Osteocyte (in vitro differentiated cells): ENCODE measurements around the gene ITLN2. TPM values are rescaled to one million over a fixed set of nuclear protein-coding genes. Genes with fewer than 3 reads are reported as not detected.

ENCODE experiments used
- DNase-seq: peaks from one replicate; pipeline ENCODE4 v3.0.0; 2021; ENCODE audit warnings: mixed read lengths; ENCODE audit not compliant: unreplicated experiment; ENCODE audit errors: extremely low spot score
- H3K27ac Mint-ChIP-seq: one replicate; pipeline ENCODE4 v1.8.0; 2021; ENCODE audit warnings: mild to moderate bottlenecking, mixed read lengths; ENCODE audit not compliant: unreplicated experiment
- H3K27me3 Mint-ChIP-seq: one replicate; pipeline ENCODE4 v1.8.0; 2021; ENCODE audit warnings: mixed read lengths; ENCODE audit not compliant: unreplicated experiment
- H3K36me3 Mint-ChIP-seq: one replicate; pipeline ENCODE4 v1.8.0; 2021; ENCODE audit warnings: mixed read lengths; ENCODE audit not compliant: unreplicated experiment
- H3K4me1 Mint-ChIP-seq: one replicate; pipeline ENCODE4 v1.8.0; 2021; ENCODE audit warnings: mixed read lengths; ENCODE audit not compliant: unreplicated experiment
- H3K4me3 Mint-ChIP-seq: one replicate; pipeline ENCODE4 v1.8.0; 2021; ENCODE audit warnings: mild to moderate bottlenecking, moderate library complexity, mixed read lengths; ENCODE audit not compliant: unreplicated experiment
- H3K9me3 Mint-ChIP-seq: one replicate; pipeline ENCODE4 v1.8.0; 2021; ENCODE audit warnings: mixed read lengths; ENCODE audit not compliant: unreplicated experiment
- total RNA-seq: library from RNA; stranded (reverse); gene quantifications from 2 replicates; pipeline ENCODE4 v1.2.1, GENCODE V29; 2021
- TF ChIP-seq, protein P1 (sequence below): fragments of 200-600 bp; sonication (generic); IDR thresholded peaks from 2 replicates; pipeline ENCODE4 v1.5.0; 2021; ENCODE audit warnings: antibody characterized with exemption, mild to moderate bottlenecking, moderate library complexity

Gene ITLN2
- total RNA-seq, 1 donor from 2014 or later = not detected

DNA sequence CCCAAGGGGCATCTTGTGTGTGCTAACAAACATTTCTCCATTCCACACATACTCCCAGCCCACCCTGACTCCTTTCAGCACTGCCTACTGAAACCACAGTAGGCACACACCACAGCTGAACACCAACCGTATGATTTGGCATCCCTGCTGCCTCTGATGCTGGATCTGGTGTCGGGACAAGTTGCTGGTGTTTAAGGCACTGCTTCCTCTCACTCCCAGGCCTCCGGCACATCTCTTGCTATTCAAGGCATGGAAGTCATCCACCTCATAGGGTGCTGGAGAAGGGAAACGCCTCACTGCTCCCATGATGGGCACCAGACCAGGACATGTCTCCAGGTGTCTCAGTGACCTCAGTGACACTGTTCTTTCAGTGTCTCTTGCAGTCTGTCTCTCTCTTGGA, 2.4 kb upstream of the ITLN2 start:
- Mint-ChIP-seq H3K4me1 (no peaks in the 10 kb centered on the region), H3K9me3 (no peaks in the 10 kb centered on the region), H3K27ac (no peak overlapping the region), H3K4me3 (no peak overlapping the region), H3K36me3 (no peaks in the 10 kb centered on the region), H3K27me3 (peaks cover 2% of the 10 kb centered on the region)
- TF ChIP-seq, protein P1, sequence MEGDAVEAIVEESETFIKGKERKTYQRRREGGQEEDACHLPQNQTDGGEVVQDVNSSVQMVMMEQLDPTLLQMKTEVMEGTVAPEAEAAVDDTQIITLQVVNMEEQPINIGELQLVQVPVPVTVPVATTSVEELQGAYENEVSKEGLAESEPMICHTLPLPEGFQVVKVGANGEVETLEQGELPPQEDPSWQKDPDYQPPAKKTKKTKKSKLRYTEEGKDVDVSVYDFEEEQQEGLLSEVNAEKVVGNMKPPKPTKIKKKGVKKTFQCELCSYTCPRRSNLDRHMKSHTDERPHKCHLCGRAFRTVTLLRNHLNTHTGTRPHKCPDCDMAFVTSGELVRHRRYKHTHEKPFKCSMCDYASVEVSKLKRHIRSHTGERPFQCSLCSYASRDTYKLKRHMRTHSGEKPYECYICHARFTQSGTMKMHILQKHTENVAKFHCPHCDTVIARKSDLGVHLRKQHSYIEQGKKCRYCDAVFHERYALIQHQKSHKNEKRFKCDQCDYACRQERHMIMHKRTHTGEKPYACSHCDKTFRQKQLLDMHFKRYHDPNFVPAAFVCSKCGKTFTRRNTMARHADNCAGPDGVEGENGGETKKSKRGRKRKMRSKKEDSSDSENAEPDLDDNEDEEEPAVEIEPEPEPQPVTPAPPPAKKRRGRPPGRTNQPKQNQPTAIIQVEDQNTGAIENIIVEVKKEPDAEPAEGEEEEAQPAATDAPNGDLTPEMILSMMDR = no peak
- DNase-seq = no peak

DNA sequence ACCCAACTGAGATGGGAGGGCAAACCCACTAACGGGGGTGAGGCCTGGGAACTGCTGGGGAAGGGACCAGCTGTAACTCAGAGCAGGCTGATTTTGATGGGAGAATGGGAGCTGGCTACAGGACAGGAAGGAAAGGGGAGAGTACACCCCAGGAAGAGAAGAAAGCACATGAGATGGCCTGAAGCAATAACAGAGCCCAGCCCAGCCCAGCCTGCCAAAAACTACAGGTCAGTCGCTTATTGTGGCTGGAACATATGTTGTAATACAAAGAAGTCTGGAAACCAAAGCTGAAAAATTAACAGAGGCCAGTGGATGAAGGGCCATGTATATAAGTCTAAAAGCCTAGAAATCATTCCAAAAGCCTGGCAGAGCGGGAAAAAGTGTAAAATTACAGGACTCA, 1.6 kb downstream of the ITLN2 start:
- H3K27me3 Mint-ChIP-seq = no peaks in the 10 kb centered on the region
- TF ChIP-seq, protein P1 = no peak

GRCh38 chr1:160952129-160952510, 2.5 kb downstream of the ITLN2 start:
- no peaks in the 10 kb centered on the region for H3K9me3 Mint-ChIP-seq
- no peak overlapping the region for H3K4me3 Mint-ChIP-seq
- no peaks in the 10 kb centered on the region for H3K27me3 Mint-ChIP-seq
- TF ChIP-seq, protein P1 = no peak
- H3K36me3 Mint-ChIP-seq = no peaks in the 10 kb centered on the region
- H3K4me1 Mint-ChIP-seq = no peaks in the 10 kb centered on the region
- no peak for DNase-seq
- no peak overlapping the region for H3K27ac Mint-ChIP-seq

More for the DNA sequence above, 1.6 kb downstream of the ITLN2 start:
- no peak overlapping the region for H3K27ac Mint-ChIP-seq
- no peaks in the 10 kb centered on the region for H3K4me1 Mint-ChIP-seq
- H3K9me3 Mint-ChIP-seq = no peaks in the 10 kb centered on the region
- H3K36me3 Mint-ChIP-seq = no peaks in the 10 kb centered on the region
- no peak for DNase-seq
- H3K4me3 Mint-ChIP-seq = no peak overlapping the region

DNA sequence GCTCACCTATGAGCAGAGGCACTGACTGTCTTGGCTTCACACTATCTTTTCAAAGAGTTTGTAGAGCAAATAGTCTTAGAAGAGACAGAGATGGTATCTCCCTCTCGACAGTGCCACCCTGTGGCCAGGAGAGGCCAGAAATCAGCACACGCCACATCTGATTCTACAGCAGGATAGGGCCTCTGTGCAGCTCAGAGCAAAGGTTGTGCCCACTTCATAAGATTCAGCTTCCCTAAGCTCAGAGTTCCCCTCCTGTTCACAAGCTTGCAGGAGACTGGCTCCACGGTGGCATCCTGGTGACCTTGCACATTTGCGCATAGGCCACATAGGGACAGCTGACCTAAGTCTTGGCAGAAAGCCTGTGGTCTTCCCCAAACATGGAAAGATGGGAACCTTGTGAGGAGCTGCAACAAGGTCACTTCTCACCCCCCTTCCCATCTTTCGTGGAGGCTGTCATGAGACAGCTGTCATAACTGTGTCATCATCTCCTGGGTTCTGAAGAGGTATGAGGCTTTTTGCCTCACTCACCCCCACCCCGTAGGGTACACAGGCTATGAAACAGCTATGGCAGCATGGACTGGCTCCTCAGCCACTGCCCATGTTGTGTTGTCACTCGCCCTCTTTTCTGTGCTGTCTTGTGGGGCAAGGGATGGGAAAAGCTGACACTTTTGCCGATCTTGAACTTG, 3.0 kb downstream of the ITLN2 start:
- H3K4me3 Mint-ChIP-seq = no peak overlapping the region
- no peaks in the 10 kb centered on the region for H3K36me3 Mint-ChIP-seq
- no peaks in the 10 kb centered on the region for H3K9me3 Mint-ChIP-seq
- H3K27me3 Mint-ChIP-seq = no peaks in the 10 kb centered on the region
- H3K4me1 Mint-ChIP-seq = no peaks in the 10 kb centered on the region
- DNase-seq = no peak
- no peak overlapping the region for H3K27ac Mint-ChIP-seq
- TF ChIP-seq, protein P1 = peak; percentile 54

DNA sequence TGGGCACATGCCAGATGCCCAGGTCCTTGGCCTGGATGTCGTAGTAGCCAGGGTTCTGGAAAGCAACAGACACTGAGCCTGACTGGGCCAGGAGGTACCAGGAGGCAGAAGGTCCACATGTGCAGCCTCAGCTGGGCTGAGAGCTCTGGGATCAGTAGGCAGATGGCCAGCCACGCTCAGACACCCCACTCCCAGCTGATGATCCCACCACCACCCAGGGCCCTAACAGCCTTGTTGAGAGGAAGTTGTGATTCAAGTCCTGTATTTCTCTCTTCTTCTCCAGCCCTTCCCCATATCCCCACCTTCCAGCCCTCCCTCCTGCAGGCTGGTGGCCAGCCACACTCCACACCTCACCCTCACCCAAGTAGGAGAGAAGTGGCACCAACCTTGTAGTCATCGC, 4.0 kb downstream of the ITLN2 start:
- no peaks in the 10 kb centered on the region for H3K9me3 Mint-ChIP-seq
- no peaks in the 10 kb centered on the region for H3K27me3 Mint-ChIP-seq
- no peaks in the 10 kb centered on the region for H3K4me1 Mint-ChIP-seq
- no peaks in the 10 kb centered on the region for H3K36me3 Mint-ChIP-seq
- TF ChIP-seq, protein P1 = no peak
- H3K4me3 Mint-ChIP-seq = no peak overlapping the region
- no peak overlapping the region for H3K27ac Mint-ChIP-seq
- no peak for DNase-seq
